ENCODE measurements around the gene SFXN5.

Gene SFXN5

GRCh38 chr2:72961853-72962468 is 109.6 kb downstream of the SFXN5 start:
- Mint-ChIP-seq H3K4me3 (no peak overlapping the region), H3K9me3 (no peaks in the 10 kb centered on the region), H3K4me1 (peaks cover 30% of the 10 kb centered on the region), H3K36me3 (peaks cover 6% of the 10 kb centered on the region), H3K27ac (no peak overlapping the region)
- no peak for DNase-seq (ENCODE audit: low spot score in 2 of 2)
- ATAC-seq = no peak

DNA sequence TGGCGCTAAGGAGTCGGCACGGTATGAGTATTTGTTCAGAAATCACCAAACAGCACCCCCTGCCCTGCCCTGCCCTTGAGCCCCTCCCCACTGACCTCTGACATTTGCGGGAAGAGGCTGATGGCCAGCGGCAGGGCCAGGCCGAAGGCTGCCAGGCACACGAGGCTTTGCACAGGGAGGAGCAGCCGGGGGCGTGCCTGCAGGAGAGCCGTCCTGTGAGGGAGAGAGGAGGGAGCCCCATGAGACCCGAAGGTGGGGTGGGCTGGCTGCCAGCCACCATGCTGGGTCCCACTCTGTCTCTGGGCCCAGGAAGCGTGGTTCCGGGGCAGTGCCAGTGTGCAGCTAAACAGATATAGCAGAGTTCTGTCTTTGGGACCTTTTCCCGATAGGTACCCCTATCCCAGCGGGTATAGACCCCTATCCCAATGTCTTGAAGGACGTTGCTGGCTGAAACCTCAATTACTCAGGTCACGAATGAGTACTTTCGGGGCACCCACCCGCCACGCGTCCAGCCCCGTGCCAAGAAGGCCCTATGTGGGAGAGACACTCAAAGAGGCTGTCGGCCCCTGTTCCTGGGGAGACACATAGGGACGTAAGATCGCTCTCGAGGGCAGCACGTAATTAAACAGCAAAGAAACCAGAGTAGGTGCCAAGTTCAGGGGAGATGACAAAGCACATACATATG is 110.3 kb downstream of the SFXN5 start:
- ATAC-seq = no peak
- DNase-seq (ENCODE audit: low spot score in 2 of 2) = no peak
- peaks cover 36% of the 10 kb centered on the region for H3K4me1 Mint-ChIP-seq
- H3K9me3 Mint-ChIP-seq = no peaks in the 10 kb centered on the region
- no peak overlapping the region for H3K4me3 Mint-ChIP-seq
- H3K36me3 Mint-ChIP-seq = peaks cover 6% of the 10 kb centered on the region
- H3K27ac Mint-ChIP-seq = peak overlapping the region; percentile 67

- no peaks in the 10 kb centered on the region for H3K9me3 Mint-ChIP-seq
- H3K27ac Mint-ChIP-seq = peak overlapping the region; percentile 67
- DNase-seq (ENCODE audit: low spot score in 2 of 2) (no peak), ATAC-seq (no peak)
- H3K36me3 Mint-ChIP-seq = peaks cover 6% of the 10 kb centered on the region
- H3K4me3 Mint-ChIP-seq = no peak overlapping the region
- H3K4me1 Mint-ChIP-seq = peaks cover 44% of the 10 kb centered on the region
These were observed 111.2 kb downstream of the SFXN5 start for GRCh38 chr2:72959995-72960981.

DNA sequence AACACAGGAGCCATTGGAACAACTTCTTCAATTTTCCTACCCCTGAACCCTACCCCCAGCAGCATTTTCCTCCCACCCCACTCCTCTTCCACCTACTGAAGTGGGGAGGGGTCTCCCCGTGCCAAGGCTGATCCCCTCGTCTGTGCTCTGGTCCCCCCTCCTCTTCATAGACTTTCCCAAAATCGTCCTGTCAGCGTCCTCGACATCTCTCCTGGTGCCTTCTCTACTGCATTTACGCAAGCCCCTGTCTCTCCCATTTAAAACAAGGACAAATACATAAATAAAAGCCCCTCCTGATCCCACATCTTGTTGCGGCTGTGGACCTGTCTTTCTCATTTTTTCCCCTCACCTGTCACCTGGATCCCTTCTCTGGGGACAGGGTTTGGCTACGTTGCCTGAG is 112.0 kb downstream of the SFXN5 start:
- Mint-ChIP-seq H3K4me1 (peaks cover 51% of the 10 kb centered on the region), H3K36me3 (peaks cover 6% of the 10 kb centered on the region), H3K9me3 (no peaks in the 10 kb centered on the region), H3K4me3 (no peak overlapping the region), H3K27ac (peak overlapping the region; percentile 67)
- ATAC-seq (no peak), DNase-seq (ENCODE audit: low spot score in 2 of 2) (no peak)

GRCh38 chr2:72958542-72959385 is 112.7 kb downstream of the SFXN5 start:
- H3K9me3 Mint-ChIP-seq = no peaks in the 10 kb centered on the region
- DNase-seq (ENCODE audit: low spot score in 2 of 2) (no peak), ATAC-seq (no peak)
- peaks cover 59% of the 10 kb centered on the region for H3K4me1 Mint-ChIP-seq
- H3K27ac Mint-ChIP-seq = peak overlapping the region; percentile 60
- no peak overlapping the region for H3K4me3 Mint-ChIP-seq
- peaks cover 6% of the 10 kb centered on the region for H3K36me3 Mint-ChIP-seq

DNA sequence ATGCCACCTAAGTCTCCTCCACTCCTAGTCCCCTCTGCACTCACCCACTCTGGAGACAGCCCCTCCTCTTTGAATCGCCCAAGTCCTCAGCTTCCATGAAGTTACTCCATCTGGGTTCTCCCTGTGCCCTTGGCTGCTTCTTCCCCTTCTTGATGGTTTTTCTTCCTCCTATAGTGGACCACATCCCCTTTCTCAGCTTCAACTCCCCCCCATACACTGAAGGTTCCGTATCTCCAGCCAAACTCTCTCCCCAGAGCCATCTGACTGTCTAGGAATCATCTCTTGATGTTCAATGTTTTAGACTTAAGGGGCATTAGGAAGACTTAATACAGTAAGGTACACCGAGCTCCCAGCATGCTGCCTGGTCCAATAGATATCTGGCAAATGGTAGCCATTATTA is 114.6 kb downstream of the SFXN5 start:
- Mint-ChIP-seq H3K4me3 (no peak overlapping the region), H3K27ac (no peak overlapping the region), H3K36me3 (peaks cover 6% of the 10 kb centered on the region), H3K4me1 (peaks cover 66% of the 10 kb centered on the region), H3K9me3 (no peaks in the 10 kb centered on the region)
- ATAC-seq = no peak
- DNase-seq (ENCODE audit: low spot score in 2 of 2) = no peak

DNA sequence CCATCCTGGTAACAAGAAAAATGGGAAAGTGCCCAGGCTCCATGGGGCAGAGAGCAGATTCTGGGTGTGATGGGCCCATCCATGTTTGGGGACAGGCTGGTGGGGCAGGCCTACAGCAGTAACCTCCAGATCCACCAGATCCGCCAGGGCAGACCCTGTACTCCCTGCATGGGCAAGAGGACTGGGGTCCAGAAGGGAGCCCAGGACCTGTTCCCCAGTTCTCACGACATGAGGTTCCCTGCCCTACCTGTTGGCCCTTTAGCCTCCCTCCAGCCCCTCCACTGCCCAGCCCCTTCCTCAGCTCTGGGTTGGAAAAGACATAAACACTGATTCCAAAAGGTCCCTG is 115.5 kb downstream of the SFXN5 start:
- peaks cover 66% of the 10 kb centered on the region for H3K4me1 Mint-ChIP-seq

DNA sequence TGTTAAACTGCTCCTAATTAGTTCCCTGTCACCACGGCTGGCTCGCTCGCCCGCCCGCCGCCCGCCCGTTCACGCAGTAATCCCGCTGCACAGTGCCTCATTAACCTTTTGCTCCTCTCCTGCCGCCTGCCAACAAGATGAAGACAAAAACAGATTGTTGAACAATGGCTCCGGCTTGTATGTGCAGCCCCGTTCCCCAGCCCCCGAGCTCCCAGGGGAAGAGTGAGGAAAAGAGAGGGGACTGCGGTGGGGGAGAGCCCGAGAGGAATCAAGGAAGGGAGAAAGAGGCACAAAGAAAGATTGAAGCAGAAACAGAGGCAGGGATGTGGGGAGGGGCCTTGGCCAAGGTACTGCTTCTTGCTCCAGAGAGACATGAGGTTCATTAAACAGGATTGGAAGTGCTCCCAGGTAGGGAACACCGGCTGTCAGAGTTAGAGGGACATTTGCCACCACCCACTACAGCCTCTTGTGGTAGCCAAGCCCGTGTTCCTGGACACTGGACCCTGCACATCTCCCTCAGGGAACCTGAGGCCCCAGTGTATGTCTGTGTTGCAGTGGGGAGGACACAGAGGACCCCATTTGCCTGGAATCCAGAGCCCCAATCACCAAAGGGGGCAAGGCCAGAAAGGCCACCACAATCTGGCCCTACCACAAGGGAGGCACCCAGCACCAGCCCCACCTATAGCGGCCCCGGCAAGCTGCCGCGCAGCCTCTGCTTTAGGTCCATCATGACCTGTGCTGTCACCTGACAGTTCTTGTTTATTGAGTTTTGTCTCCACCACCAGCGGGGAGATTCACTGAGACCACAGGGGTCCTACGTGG is 116.1 kb downstream of the SFXN5 start:
- Mint-ChIP-seq H3K9me3 (no peaks in the 10 kb centered on the region), H3K4me3 (peak overlapping the region; percentile 89)
- no peak for ATAC-seq

More for the DNA sequence above, 115.5 kb downstream of the SFXN5 start:
- no peak for ATAC-seq
- Mint-ChIP-seq H3K4me3 (no peak overlapping the region), H3K27ac (no peak overlapping the region), H3K36me3 (peaks cover 6% of the 10 kb centered on the region), H3K9me3 (no peaks in the 10 kb centered on the region)
- DNase-seq (ENCODE audit: low spot score in 2 of 2) = no peak

DNA sequence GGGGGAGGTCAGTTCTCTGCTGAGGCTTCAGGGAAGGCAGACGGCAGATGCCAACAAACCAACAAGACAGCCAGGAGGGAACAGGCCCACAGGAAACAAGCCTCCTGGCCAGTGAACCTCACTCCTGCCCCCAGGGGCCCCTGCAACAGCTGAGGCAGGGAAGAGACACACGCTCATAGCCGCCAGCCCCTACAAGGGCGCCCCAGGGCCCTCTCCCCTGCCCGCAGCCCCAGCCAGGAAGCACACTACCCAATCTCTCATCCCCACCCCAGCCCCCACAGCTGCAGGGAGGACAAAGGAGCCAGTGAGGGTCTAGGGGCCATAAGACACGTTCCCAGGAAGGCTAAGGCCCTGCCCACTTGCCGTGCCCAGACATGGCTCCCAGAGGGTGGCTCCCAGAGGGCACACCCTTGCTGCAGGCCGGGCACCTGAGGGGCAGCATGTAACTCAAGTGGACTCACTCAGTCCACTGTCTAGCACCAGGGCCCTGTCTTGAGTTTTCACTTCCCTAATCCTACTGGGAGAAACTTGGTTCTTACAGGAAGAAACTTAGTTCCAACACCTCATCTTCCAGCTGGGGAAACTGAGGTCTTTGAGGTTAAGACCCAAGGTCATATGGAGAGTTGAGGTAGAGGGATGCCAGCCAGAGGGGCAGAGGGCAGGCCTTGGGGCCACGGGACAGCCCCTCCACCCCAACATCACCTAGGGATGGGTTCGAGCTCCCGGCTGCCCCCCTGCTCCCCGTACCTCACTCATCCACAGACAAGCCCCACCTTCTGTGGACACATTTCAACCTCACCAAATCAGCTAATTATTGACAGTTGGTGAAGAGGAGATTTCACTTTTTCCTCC is 116.9 kb downstream of the SFXN5 start:
- peak overlapping the region; percentile 89 for H3K4me3 Mint-ChIP-seq
- no peaks in the 10 kb centered on the region for H3K36me3 Mint-ChIP-seq
- peak overlapping the region; percentile 98 for H3K27ac Mint-ChIP-seq
- peak; percentile 38 for ATAC-seq
- no peak for DNase-seq (ENCODE audit: low spot score in 2 of 2)
- H3K9me3 Mint-ChIP-seq = no peaks in the 10 kb centered on the region
- peaks cover 54% of the 10 kb centered on the region for H3K4me1 Mint-ChIP-seq

More for the DNA sequence above, 116.1 kb downstream of the SFXN5 start:
- no peak for DNase-seq (ENCODE audit: low spot score in 2 of 2)
- H3K27ac Mint-ChIP-seq = peak overlapping the region; percentile 98
- peaks cover 60% of the 10 kb centered on the region for H3K4me1 Mint-ChIP-seq
- H3K36me3 Mint-ChIP-seq = no peaks in the 10 kb centered on the region

GRCh38 chr2:72953976-72954375 is 117.5 kb downstream of the SFXN5 start:
- ATAC-seq (peak; percentile 88), DNase-seq (ENCODE audit: low spot score in 2 of 2) (peak; percentile 17 to 68)
- H3K27ac Mint-ChIP-seq = peak overlapping the region; percentile 98
- no peaks in the 10 kb centered on the region for H3K9me3 Mint-ChIP-seq
- H3K36me3 Mint-ChIP-seq = no peaks in the 10 kb centered on the region
- peaks cover 47% of the 10 kb centered on the region for H3K4me1 Mint-ChIP-seq
- peak overlapping the region; percentile 89 for H3K4me3 Mint-ChIP-seq

DNA sequence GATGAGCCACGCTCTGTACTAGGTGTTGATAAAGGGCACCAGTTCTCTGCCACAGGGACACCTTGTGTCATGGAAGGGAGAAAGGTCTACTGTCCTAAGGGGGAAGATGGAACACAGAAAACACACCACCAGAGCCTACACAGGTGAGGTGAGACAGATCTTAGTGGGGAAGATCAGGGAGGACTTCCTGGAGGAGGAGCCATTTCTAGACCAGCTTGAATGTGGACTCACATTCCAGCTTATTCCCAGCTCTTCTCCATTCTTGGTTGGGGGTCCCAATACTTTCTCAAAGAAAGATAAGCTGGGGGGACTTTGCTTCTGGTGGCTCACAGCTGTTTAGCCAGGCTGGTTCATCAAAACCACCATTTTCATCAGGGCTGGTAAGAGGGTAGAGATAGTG is 118.0 kb downstream of the SFXN5 start:
- ATAC-seq (no peak), DNase-seq (ENCODE audit: low spot score in 2 of 2) (no peak)
- H3K4me3 Mint-ChIP-seq = peak overlapping the region; percentile 89
- peak overlapping the region; percentile 98 for H3K27ac Mint-ChIP-seq
- no peaks in the 10 kb centered on the region for H3K9me3 Mint-ChIP-seq
- H3K4me1 Mint-ChIP-seq = peaks cover 45% of the 10 kb centered on the region
- no peaks in the 10 kb centered on the region for H3K36me3 Mint-ChIP-seq

- no peak for ATAC-seq
- Mint-ChIP-seq H3K4me1 (peaks cover 42% of the 10 kb centered on the region), H3K9me3 (no peaks in the 10 kb centered on the region), H3K27ac (peak overlapping the region; percentile 98), H3K4me3 (peak overlapping the region; percentile 89), H3K36me3 (no peaks in the 10 kb centered on the region)
- DNase-seq (ENCODE audit: low spot score in 2 of 2) = no peak
These were observed 118.6 kb downstream of the SFXN5 start for GRCh38 chr2:72952961-72953360.

DNA sequence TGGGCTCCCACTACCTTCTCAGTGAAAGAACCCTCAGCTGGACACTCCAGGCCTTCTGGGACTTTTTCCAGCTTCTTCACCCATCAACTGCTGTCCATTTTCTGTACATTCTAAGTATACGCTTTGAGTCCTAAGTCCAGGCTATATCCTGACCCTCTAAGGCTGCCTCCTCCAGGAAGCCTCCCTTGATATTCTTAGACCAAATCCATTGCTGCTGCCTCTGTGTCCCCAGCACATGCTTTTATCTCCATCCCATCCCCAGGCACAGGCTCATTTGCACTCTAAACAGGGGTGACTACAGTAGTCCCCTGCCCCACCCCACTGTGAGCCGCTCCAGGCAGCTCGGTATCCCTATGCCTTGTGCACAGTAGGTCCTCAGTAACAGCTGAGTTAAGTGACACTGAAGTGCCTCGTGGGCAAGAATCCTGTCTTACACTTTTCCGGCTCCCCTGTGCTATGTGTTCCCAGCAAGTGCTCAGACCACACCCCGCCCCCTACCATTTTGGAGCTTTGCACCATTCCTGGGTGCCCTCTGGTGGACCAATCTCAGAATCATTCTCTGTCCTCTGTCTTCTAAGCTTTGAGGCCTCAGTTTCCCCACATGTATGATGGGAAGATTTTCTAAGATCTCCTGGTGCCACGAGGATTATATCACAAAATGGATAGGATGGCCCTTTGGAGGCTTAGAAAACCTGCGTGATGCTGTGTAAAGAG is 119.2 kb downstream of the SFXN5 start:
- peaks cover 38% of the 10 kb centered on the region for H3K4me1 Mint-ChIP-seq
- DNase-seq (ENCODE audit: low spot score in 2 of 2) (no peak), ATAC-seq (no peak)
- no peak overlapping the region for H3K4me3 Mint-ChIP-seq
- no peak overlapping the region for H3K27ac Mint-ChIP-seq
- H3K9me3 Mint-ChIP-seq = no peaks in the 10 kb centered on the region
- H3K36me3 Mint-ChIP-seq = no peaks in the 10 kb centered on the region

All from stimulated activated effector memory CD8-positive, alpha-beta T cell treated with anti-CD3 and anti-CD28 coated beads, Interleukin-12 subunit alpha, Interleukin-12 subunit beta, amount 100 ng/mL, for 72 hours (primary cell).